Gastroesophageal sphincter (tissue), 4 donors: ENCODE data around the gene CIB4. TPM values are rescaled to one million over a fixed set of nuclear protein-coding genes. Genes with fewer than 3 reads are reported as not detected.

Experiments used
- ATAC-seq: fragments of 150-250 bp; one replicate; pipeline ENCODE4 v1.9.1; 2016; ENCODE audit warnings: mild to moderate bottlenecking, moderate library complexity
- H3K27ac ChIP-seq, 4 donors: fragments of 200-600 bp; sonication (generic) in 3 of 4; 1 replicate in 3 of 4; 2 replicates in 1 of 4; pipeline ENCODE4 v1.5.1; 2016 to 2019
- H3K27me3 ChIP-seq: fragments of 200-600 bp; sonication (generic); one replicate; pipeline ENCODE4 v1.5.1; 2019
- H3K36me3 ChIP-seq, 2 donors: fragments of 200-600 bp; sonication (generic); one replicate each; pipeline ENCODE4 v1.5.1; 2019; ENCODE audit warnings: control low read depth in 1 of 2
- H3K4me1 ChIP-seq, 3 donors: fragments of 200-600 bp; sonication (generic); 1 replicate in 2 of 3; 2 replicates in 1 of 3; pipeline ENCODE4 v1.5.1; 2016 to 2019; ENCODE audit warnings: control low read depth in 2 of 3
- H3K4me3 ChIP-seq, 2 donors: fragments of 200-600 bp; sonication (generic); one replicate each; pipeline ENCODE4 v1.5.1; 2019; ENCODE audit warnings: mild to moderate bottlenecking in 1 of 2, moderate library complexity in 1 of 2
- H3K9me3 ChIP-seq, 3 donors: fragments of 200-600 bp; sonication (generic); one replicate each; pipeline ENCODE4 v1.5.1; 2017 to 2019; ENCODE audit warnings: control low read depth in 2 of 3
- EP300 ChIP-seq: sonication (generic); formaldehyde crosslinking; IDR thresholded peaks from one replicate; pipeline ENCODE4 v1.6.1; 2017; ENCODE audit warnings: antibody characterized with exemption, mild to moderate bottlenecking
- POLR2A ChIP-seq, 2 donors: fragments of 450-650 bp; IDR thresholded peaks; one replicate each; pipeline ENCODE4 v1.6.1; 2017; ENCODE audit warnings: antibody characterized with exemption in 2 of 2, mild to moderate bottlenecking in 2 of 2, moderate library complexity in 1 of 2
- POLR2AphosphoS5 ChIP-seq: sonication (generic); formaldehyde crosslinking; IDR thresholded peaks from one replicate; pipeline ENCODE4 v1.6.1; 2017; ENCODE audit warnings: antibody characterized with exemption
- WGBS, 2 donors: methylation state at CpG; one replicate each; pipeline ENCODE4 v1.1.5; 2018; ENCODE audit warnings: low coverage in 1 of 2; 5-methylcytosine and 5-hydroxymethylcytosine counted together
- total RNA-seq, 4 donors: library from RNA; depleted of rRNA; stranded (reverse); fragments of >200 nt; gene quantifications; one replicate each; pipeline ENCODE4 v1.1.0, GENCODE V29; 2016
- TF ChIP-seq, protein P1 (sequence below), 4 experiments: fragments of 200-600 bp in 2 of 4; fragments of 450-650 bp in 2 of 4; sonication (generic) in 1 of 4; IDR thresholded peaks; one replicate each; pipeline ENCODE4 v1.5.1; 2017 to 2019; ENCODE audit warnings: antibody characterized with exemption in 4 of 4, mild to moderate bottlenecking in 2 of 4, moderate library complexity in 2 of 4

Gene CIB4
- total RNA-seq, 4 donors from 2014 or later, result not detected

DNA sequence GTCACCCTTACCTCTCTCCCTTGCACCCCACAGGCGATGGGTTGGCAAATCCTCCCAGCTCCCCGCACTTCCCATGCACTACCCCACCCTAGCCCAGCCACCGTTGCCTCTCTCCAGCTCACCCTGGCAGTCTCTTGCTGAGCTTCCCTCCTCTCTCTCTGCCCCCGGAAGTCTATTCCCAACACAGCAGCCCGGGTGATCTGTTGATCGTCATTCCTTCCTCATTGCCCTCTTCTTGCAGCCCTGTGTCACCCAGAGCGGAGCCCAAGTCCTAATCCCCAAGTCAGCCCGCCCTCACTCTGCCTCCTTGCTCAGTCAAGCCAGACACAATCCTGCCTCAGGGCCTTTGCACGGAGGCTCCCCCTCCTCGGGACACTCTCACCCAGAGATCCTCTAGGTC is 55.2 kb downstream of the CIB4 start:
- ATAC-seq, result no peak
- TF ChIP-seq, protein P1, sequence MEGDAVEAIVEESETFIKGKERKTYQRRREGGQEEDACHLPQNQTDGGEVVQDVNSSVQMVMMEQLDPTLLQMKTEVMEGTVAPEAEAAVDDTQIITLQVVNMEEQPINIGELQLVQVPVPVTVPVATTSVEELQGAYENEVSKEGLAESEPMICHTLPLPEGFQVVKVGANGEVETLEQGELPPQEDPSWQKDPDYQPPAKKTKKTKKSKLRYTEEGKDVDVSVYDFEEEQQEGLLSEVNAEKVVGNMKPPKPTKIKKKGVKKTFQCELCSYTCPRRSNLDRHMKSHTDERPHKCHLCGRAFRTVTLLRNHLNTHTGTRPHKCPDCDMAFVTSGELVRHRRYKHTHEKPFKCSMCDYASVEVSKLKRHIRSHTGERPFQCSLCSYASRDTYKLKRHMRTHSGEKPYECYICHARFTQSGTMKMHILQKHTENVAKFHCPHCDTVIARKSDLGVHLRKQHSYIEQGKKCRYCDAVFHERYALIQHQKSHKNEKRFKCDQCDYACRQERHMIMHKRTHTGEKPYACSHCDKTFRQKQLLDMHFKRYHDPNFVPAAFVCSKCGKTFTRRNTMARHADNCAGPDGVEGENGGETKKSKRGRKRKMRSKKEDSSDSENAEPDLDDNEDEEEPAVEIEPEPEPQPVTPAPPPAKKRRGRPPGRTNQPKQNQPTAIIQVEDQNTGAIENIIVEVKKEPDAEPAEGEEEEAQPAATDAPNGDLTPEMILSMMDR (IDR thresholded peaks at IDR 0.05), result no peak
- TF ChIP-seq EP300 (no peak), POLR2AphosphoS5 (no peak), POLR2A (IDR thresholded peaks at IDR 0.05) (no peak)
- no peak overlapping the region for H3K27ac ChIP-seq
- H3K4me3 ChIP-seq, result no peak overlapping the region
- peaks cover 55% of the 10 kb centered on the region for H3K27me3 ChIP-seq
- WGBS, 2 donors, result 45 to 60% methylated on average over 5 to 8 of the region's 10 CpGs
- H3K9me3 ChIP-seq, result no peaks in the 10 kb centered on the region
- H3K4me1 ChIP-seq, result no peaks in the 10 kb centered on the region
- no peaks in the 10 kb centered on the region for H3K36me3 ChIP-seq

DNA sequence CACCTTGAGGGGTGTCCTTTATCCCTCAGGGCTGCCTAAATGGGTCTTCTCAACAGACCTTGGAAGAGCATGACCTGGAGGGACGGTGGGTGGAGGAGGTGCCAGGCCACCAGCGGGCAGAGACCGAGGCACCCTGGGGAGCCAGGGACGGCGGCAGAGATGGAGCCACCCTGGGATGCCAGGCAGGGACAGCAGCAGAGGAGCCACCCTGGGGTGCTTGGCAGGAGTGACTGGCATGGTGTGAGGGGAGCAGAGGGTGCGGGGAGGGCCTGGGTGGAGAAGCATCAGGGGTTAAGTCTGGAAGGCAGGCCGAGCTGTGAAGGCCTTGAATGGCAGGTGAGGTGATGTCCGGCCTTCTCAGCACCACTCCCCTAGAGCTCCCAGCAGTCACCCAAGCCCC is 56.1 kb downstream of the CIB4 start:
- no peak for ATAC-seq
- Histone ChIP-seq H3K4me3 (no peak overlapping the region), H3K36me3 (no peaks in the 10 kb centered on the region), H3K4me1 (no peaks in the 10 kb centered on the region), H3K27ac (no peak overlapping the region), H3K27me3 (peaks cover 60% of the 10 kb centered on the region), H3K9me3 (no peaks in the 10 kb centered on the region)
- TF ChIP-seq EP300, result no peak
- TF ChIP-seq, protein P1 (IDR thresholded peaks at IDR 0.05), result no peak
- WGBS, 2 donors, result 63% methylated on average over 7 of the region's 8 CpGs; no CpG with 5 or more reads in 1 of the 2 donors

DNA sequence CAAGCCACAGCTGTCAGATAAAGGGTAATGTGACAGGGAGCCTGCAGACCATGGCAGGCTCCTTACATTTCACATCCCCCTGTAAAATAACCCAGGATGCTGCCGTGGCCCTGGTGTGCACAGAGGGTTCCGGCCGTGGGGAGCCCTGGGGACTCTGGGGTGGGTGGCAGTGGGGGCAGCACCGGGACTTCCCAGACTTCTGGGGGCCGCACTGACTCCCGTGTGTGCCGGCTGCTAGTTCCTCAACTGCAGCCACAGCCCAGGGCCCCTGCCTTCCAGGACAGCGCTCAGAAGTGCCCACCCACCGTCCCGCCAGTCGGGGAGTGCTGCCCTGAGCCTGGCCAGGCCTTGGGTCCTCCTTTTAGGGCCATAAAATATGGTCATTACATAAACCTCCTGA is 56.5 kb downstream of the CIB4 start:
- H3K36me3 ChIP-seq, result no peaks in the 10 kb centered on the region
- no peak for ATAC-seq
- H3K9me3 ChIP-seq, result no peaks in the 10 kb centered on the region
- H3K27me3 ChIP-seq, result peaks cover 60% of the 10 kb centered on the region
- H3K4me1 ChIP-seq, result no peaks in the 10 kb centered on the region
- WGBS, 2 donors, result no CpG with 5 or more reads among the region's 11 CpGs
- no peak overlapping the region for H3K27ac ChIP-seq
- H3K4me3 ChIP-seq, result no peak overlapping the region
- no peak for TF ChIP-seq POLR2AphosphoS5
- TF ChIP-seq EP300, result no peak
- TF ChIP-seq, protein P1 (IDR thresholded peaks at IDR 0.05), result no peak
- no peak for TF ChIP-seq POLR2A (IDR thresholded peaks at IDR 0.05)

DNA sequence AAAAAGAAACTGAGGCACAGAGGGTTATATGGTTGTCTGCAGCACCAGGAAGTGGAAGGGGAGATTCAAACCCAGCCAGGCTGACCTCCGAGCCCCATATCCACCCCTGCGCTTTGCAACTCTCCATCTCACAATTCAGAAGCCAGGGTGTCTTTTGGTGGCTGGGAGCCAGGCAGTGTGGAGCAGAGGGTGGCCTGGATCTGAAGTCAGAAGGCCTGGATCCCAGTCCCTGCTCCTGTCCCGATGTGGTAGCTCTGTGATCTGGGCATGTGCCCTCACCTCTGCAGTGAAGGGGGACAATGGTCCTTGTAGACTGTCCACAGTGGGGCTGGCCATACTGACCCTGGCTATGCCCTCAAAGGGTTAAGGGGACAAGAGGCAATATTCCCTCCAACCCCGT is 57.0 kb downstream of the CIB4 start:
- H3K4me3 ChIP-seq, result no peak overlapping the region
- H3K9me3 ChIP-seq, result no peaks in the 10 kb centered on the region
- no peak for ATAC-seq
- H3K4me1 ChIP-seq, result no peaks in the 10 kb centered on the region
- no peaks in the 10 kb centered on the region for H3K36me3 ChIP-seq
- no peak overlapping the region for H3K27ac ChIP-seq
- H3K27me3 ChIP-seq, result peaks cover 60% of the 10 kb centered on the region
- TF ChIP-seq POLR2AphosphoS5, result no peak
- TF ChIP-seq EP300, result no peak
- TF ChIP-seq, protein P1 (IDR thresholded peaks at IDR 0.05), result no peak
- TF ChIP-seq POLR2A (IDR thresholded peaks at IDR 0.05), result no peak
- 47 to 60% methylated on average over 1 to 2 of the region's 4 CpGs for WGBS, 2 donors

DNA sequence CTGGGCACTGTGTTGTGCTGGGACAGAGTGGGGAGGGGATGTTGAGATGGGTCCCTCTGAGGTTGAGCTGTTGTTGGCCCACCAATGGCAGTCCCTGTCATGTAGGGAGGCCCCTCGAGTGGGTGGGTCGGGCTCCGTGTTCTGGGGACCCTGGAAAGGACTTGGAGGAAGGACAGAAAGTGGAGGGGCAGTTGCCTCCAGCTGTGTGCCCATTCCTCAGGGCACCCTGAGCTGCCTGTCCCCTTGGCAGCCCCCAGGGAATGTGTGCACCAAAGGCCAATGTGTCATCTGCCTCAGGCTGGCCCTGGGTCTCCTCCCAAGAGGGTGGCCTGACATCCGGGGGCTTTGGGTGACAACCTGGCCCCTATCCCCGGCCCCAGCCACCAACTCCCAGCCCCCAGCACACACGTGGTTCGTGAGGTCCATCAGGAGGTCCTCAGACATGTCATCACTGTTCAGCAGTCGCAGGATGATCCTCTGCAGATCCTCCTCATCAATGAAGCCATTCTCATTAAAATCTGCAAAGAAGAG is 57.7 kb downstream of the CIB4 start:
- no peaks in the 10 kb centered on the region for H3K36me3 ChIP-seq
- H3K27ac ChIP-seq, result no peak overlapping the region
- H3K9me3 ChIP-seq, result no peaks in the 10 kb centered on the region
- TF ChIP-seq POLR2AphosphoS5 (no peak), EP300 (no peak), POLR2A (IDR thresholded peaks at IDR 0.05) (no peak)
- TF ChIP-seq, protein P1 (IDR thresholded peaks at IDR 0.05), result no peak
- H3K4me3 ChIP-seq, result no peak overlapping the region
- peaks cover 62% of the 10 kb centered on the region for H3K27me3 ChIP-seq
- no peak for ATAC-seq
- WGBS, 2 donors, result 20% methylated on average over 1 of the region's 8 CpGs; no CpG with 5 or more reads in 1 of the 2 donors
- no peaks in the 10 kb centered on the region for H3K4me1 ChIP-seq
